Right lobe of liver (tissue), 4 donors: Measurements from ENCODE around the gene TRABD2B.

Experiments used
- POLR2A ChIP-seq: fragments of 450-650 bp; IDR thresholded peaks from one replicate; pipeline ENCODE4 v1.6.1; 2017; ENCODE audit warnings: antibody characterized with exemption, mild to moderate bottlenecking
- TF ChIP-seq, protein P1 (sequence below), 4 donors: fragments of 200-600 bp in 3 of 4; fragments of 450-650 bp in 1 of 4; IDR thresholded peaks; one replicate each; pipeline versions ENCODE4 v1.5.1 to v1.8.0; 2016 to 2022; ENCODE audit warnings: antibody characterized with exemption in 4 of 4, mild to moderate bottlenecking in 2 of 4
- donor health status: DM: no; HTN: no; CAD: no.
- donor health status: DM: no; HTN: no; CAD: no.
- donor health status: DM: no; HTN: yes; CAD: no.

DNA sequence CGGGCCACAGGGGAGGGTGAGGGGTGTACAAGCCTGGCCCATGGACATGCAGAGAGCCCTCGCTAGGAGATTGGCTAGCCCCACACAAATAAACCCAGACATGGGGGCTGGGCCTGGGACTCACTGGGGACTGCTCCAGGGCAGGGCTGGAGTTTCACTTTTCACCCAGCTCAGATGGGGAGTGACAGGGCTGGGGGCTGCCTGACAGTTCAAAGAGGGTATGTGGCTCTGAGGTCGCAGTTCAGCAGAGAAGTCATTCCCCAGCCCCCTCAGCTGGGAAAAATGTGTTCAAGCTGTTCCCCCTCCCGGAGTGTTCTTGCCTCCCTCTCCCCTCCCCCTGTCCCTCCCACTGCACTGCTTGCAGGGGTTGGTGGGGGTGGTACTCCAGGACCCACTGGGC is 277.1 kb downstream of the TRABD2B start:
- TF ChIP-seq, protein P1, sequence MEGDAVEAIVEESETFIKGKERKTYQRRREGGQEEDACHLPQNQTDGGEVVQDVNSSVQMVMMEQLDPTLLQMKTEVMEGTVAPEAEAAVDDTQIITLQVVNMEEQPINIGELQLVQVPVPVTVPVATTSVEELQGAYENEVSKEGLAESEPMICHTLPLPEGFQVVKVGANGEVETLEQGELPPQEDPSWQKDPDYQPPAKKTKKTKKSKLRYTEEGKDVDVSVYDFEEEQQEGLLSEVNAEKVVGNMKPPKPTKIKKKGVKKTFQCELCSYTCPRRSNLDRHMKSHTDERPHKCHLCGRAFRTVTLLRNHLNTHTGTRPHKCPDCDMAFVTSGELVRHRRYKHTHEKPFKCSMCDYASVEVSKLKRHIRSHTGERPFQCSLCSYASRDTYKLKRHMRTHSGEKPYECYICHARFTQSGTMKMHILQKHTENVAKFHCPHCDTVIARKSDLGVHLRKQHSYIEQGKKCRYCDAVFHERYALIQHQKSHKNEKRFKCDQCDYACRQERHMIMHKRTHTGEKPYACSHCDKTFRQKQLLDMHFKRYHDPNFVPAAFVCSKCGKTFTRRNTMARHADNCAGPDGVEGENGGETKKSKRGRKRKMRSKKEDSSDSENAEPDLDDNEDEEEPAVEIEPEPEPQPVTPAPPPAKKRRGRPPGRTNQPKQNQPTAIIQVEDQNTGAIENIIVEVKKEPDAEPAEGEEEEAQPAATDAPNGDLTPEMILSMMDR (IDR thresholded peaks at IDR 0.05): no peak
- no peak for TF ChIP-seq POLR2A
